Measurements from ENCODE around the gene WDR4.
"Not testable (repeated sequence)": the region's sequence is repeated elsewhere in the genome, so short reads cannot be mapped to it uniquely, and the experiment has no call there.

Gene WDR4

GRCh38 chr21:42809577-42810475, 69.5 kb downstream of the WDR4 start:
- no peak for DNase-seq

- no peak for DNase-seq
These were observed 70.2 kb downstream of the WDR4 start for GRCh38 chr21:42809171-42809570.

- DNase-seq = no peak
These were observed 71.3 kb downstream of the WDR4 start for GRCh38 chr21:42807938-42808613.

GRCh38 chr21:42807293-42807895, 71.9 kb downstream of the WDR4 start:
- not testable (repeated sequence) for DNase-seq

GRCh38 chr21:42806509-42807140, 72.7 kb downstream of the WDR4 start:
- no peak for DNase-seq

GRCh38 chr21:42801616-42802015, 77.7 kb downstream of the WDR4 start:
- not testable (repeated sequence) for DNase-seq

- DNase-seq = no peak
These were observed 79.4 kb downstream of the WDR4 start for GRCh38 chr21:42799948-42800347.

- no peak for DNase-seq
These were observed 79.8 kb downstream of the WDR4 start for GRCh38 chr21:42799516-42799915.
